Activated CD4-positive, alpha-beta T cell treated with anti-CD3 and anti-CD28 coated beads for 24 hours (primary cell): ENCODE results near the gene TRIM10.
"Not testable (repeated sequence)": the region's sequence is repeated elsewhere in the genome, so short reads cannot be mapped to it uniquely, and the experiment has no call there.

ENCODE experiments used
- DNase-seq, 2 donors: peaks; one replicate each; pipeline ENCODE4 v3.0.0-alpha.2; 2020; ENCODE audit warnings: low read depth in 2 of 2

TRIM10 gene

GRCh38 chr6:30172681-30173080 is 11.7 kb upstream of the TRIM10 start:
- no peak for DNase-seq

GRCh38 chr6:30171677-30172471 is 10.9 kb upstream of the TRIM10 start:
- DNase-seq = no peak

GRCh38 chr6:30169658-30170614 is 8.9 kb upstream of the TRIM10 start:
- no peak for DNase-seq

GRCh38 chr6:30168741-30169140 is 7.7 kb upstream of the TRIM10 start:
- DNase-seq = no peak

GRCh38 chr6:30167101-30167500 is 6.1 kb upstream of the TRIM10 start:
- DNase-seq = no peak

- not testable (repeated sequence) for DNase-seq
These were observed 4.2 kb upstream of the TRIM10 start for GRCh38 chr6:30165238-30165637.

- no peak for DNase-seq
These were observed 3.7 kb upstream of the TRIM10 start for GRCh38 chr6:30164714-30165113.

GRCh38 chr6:30163918-30164654 is 3.1 kb upstream of the TRIM10 start:
- DNase-seq = no peak

- DNase-seq = peak; percentile 33 to 55
These were observed 2.3 kb upstream of the TRIM10 start, which contains the start of gene TRIM15 for GRCh38 chr6:30163090-30163917. Gene TRIM15 (plus strand): TSS chr6:30163546. CDS start chr6:30163685, 139 bp downstream.

GRCh38 chr6:30162265-30163089 is 1.5 kb upstream of the TRIM10 start:
- no peak for DNase-seq

GRCh38 chr6:30160008-30160784 is 815 bp downstream of the TRIM10 start:
- no peak for DNase-seq

GRCh38 chr6:30158475-30159040 is 2.5 kb downstream of the TRIM10 start:
- no peak for DNase-seq

- no peak for DNase-seq
These were observed 3.0 kb downstream of the TRIM10 start for GRCh38 chr6:30157999-30158398.

GRCh38 chr6:30157581-30157980 is 3.4 kb downstream of the TRIM10 start:
- DNase-seq = no peak

GRCh38 chr6:30156774-30157173 is 4.2 kb downstream of the TRIM10 start:
- DNase-seq = no peak

- no peak for DNase-seq
These were observed 4.8 kb downstream of the TRIM10 start for GRCh38 chr6:30156262-30156599.

GRCh38 chr6:30155520-30156261 is 5.3 kb downstream of the TRIM10 start:
- DNase-seq = no peak
